SK-N-SH treated with all-trans-retinoic acid at 6 μM for 48 hours (cell line): ENCODE results near the gene CKMT2.

ENCODE experiments used
- CSDC2 ChIP-seq: fragments of 250-450 bp; sonication (Bioruptor Pico); IDR thresholded peaks from 2 replicates; pipeline ENCODE4 v1.5.0; 2020; ENCODE audit warnings: mild to moderate bottlenecking, moderate library complexity
- OSR1 ChIP-seq: fragments of 250-450 bp; sonication (Bioruptor Pico); IDR thresholded peaks from 2 replicates; pipeline ENCODE4 v1.8.0; 2022; ENCODE audit warnings: moderate library complexity, mild to moderate bottlenecking, inconsistent platforms
- RARB ChIP-seq: fragments of 250-450 bp; sonication (Bioruptor Pico); IDR thresholded peaks from 2 replicates; pipeline ENCODE4 v1.8.0; 2021; ENCODE audit warnings: mild to moderate bottlenecking, moderate library complexity
- SNAI2 ChIP-seq: fragments of 250-450 bp; sonication (Bioruptor Pico); IDR thresholded peaks from 2 replicates; pipeline ENCODE4 v1.5.0; 2020; ENCODE audit warnings: mild to moderate bottlenecking, moderate library complexity
- TCF4 ChIP-seq: fragments of 250-450 bp; sonication (Bioruptor Pico); IDR thresholded peaks from 2 replicates; pipeline ENCODE4 v1.8.0; 2021; ENCODE audit warnings: mild to moderate bottlenecking, moderate library complexity, borderline replicate concordance
- TOX ChIP-seq: fragments of 250-450 bp; sonication (Bioruptor Pico); IDR thresholded peaks from 2 replicates; pipeline ENCODE4 v1.8.0; 2021; ENCODE audit warnings: mild to moderate bottlenecking, moderate library complexity, borderline replicate concordance
- ZC3H10 ChIP-seq: fragments of 250-450 bp; sonication (Bioruptor Pico); IDR thresholded peaks from 2 replicates; pipeline ENCODE4 v1.5.1; 2021; ENCODE audit warnings: mild to moderate bottlenecking, moderate library complexity
- ZFP3 ChIP-seq: fragments of 250-450 bp; sonication (Bioruptor Pico); IDR thresholded peaks from 2 replicates; pipeline ENCODE4 v1.5.0; 2020; ENCODE audit warnings: mild to moderate bottlenecking, moderate library complexity
- ZFP30 ChIP-seq: fragments of 450-650 bp; formaldehyde crosslinking; IDR thresholded peaks from 2 replicates; pipeline ENCODE4 v1.5.0; 2022; ENCODE audit warnings: mild to moderate bottlenecking, moderate library complexity
- ZNF565 ChIP-seq: fragments of 450-650 bp; formaldehyde crosslinking; conservative IDR thresholded peaks from 2 replicates; pipeline ENCODE4 v1.5.0; 2020; ENCODE audit warnings: low read depth, mild to moderate bottlenecking, moderate library complexity
- ZNF70 ChIP-seq: fragments of 450-650 bp; formaldehyde crosslinking; IDR thresholded peaks from 2 replicates; pipeline ENCODE4 v1.5.0; 2020; ENCODE audit warnings: mild to moderate bottlenecking, moderate library complexity
- ZNF8 ChIP-seq: fragments of 450-650 bp; formaldehyde crosslinking; IDR thresholded peaks from 2 replicates; pipeline ENCODE4 v1.5.0; 2020; ENCODE audit warnings: mild to moderate bottlenecking, moderate library complexity
- TF ChIP-seq, protein P1 (sequence below): fragments of 250-450 bp; sonication (Bioruptor Pico); IDR thresholded peaks from 2 replicates; pipeline ENCODE4 v1.5.1; 2020; ENCODE audit warnings: low read depth, mild to moderate bottlenecking, moderate library complexity
- TF ChIP-seq, protein P2 (sequence below): fragments of 250-450 bp; sonication (Bioruptor Pico); IDR thresholded peaks from 2 replicates; pipeline ENCODE4 v1.8.0; 2020; ENCODE audit warnings: mild to moderate bottlenecking, moderate library complexity, borderline replicate concordance

DNA sequence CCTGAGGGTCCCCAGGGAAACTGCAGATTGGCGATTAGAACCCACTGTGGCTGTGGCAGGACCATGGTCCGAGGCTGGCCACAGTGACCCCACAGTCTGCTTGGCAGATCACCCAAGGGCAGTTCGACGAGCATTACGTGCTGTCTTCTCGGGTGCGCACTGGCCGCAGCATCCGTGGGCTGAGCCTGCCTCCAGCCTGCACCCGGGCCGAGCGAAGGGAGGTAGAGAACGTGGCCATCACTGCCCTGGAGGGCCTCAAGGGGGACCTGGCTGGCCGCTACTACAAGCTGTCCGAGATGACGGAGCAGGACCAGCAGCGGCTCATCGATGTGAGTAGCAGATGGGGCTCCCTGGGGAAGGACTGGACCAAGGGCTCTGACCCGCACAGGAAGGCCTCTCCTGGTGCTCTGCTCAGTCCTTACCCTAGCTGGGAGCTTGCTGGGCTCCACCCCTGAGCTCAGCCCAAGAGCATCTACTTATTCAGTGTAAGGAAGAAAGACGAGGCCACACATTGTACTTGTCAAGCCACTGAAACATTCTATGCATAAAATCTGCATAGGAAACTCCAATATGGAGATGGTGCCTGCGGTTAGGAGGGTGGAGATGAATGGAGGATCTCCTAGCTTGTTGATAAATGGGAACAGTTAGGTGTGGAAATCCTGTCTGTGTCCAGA is 21.9 kb downstream of the CKMT2 start:
- no peak for TF ChIP-seq OSR1 (CRISPR knock-in tag)
- TF ChIP-seq CSDC2 (CRISPR knock-in tag): no peak
- no peak for TF ChIP-seq ZFP3 (CRISPR knock-in tag)
- TF ChIP-seq ZNF70 (CRISPR knock-in tag): no peak
- TF ChIP-seq RARB (CRISPR knock-in tag): no peak
- TF ChIP-seq ZC3H10: no peak
- TF ChIP-seq, protein P1, sequence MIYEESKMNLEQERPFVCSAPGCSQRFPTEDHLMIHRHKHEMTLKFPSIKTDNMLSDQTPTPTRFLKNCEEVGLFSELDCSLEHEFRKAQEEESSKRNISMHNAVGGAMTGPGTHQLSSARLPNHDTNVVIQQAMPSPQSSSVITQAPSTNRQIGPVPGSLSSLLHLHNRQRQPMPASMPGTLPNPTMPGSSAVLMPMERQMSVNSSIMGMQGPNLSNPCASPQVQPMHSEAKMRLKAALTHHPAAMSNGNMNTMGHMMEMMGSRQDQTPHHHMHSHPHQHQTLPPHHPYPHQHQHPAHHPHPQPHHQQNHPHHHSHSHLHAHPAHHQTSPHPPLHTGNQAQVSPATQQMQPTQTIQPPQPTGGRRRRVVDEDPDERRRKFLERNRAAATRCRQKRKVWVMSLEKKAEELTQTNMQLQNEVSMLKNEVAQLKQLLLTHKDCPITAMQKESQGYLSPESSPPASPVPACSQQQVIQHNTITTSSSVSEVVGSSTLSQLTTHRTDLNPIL (CRISPR knock-in tag): no peak
- TF ChIP-seq ZNF565 (CRISPR knock-in tag): no peak
- TF ChIP-seq ZFP30 (CRISPR knock-in tag): no peak
- no peak for TF ChIP-seq SNAI2 (CRISPR knock-in tag)
- TF ChIP-seq TCF4: no peak
- TF ChIP-seq, protein P2, sequence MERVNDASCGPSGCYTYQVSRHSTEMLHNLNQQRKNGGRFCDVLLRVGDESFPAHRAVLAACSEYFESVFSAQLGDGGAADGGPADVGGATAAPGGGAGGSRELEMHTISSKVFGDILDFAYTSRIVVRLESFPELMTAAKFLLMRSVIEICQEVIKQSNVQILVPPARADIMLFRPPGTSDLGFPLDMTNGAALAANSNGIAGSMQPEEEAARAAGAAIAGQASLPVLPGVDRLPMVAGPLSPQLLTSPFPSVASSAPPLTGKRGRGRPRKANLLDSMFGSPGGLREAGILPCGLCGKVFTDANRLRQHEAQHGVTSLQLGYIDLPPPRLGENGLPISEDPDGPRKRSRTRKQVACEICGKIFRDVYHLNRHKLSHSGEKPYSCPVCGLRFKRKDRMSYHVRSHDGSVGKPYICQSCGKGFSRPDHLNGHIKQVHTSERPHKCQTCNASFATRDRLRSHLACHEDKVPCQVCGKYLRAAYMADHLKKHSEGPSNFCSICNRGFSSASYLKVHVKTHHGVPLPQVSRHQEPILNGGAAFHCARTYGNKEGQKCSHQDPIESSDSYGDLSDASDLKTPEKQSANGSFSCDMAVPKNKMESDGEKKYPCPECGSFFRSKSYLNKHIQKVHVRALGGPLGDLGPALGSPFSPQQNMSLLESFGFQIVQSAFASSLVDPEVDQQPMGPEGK (CRISPR knock-in tag): no peak
- no peak for TF ChIP-seq ZNF8 (CRISPR knock-in tag)
- TF ChIP-seq TOX (CRISPR knock-in tag): no peak
